SK-N-SH (cell line): ENCODE measurements around the gene IQSEC1. TPM values are rescaled to one million over a fixed set of nuclear protein-coding genes. Genes with fewer than 3 reads are reported as not detected.

Experiments used
- CTCF ChIA-PET: fragments of 300-600, 350-600 bp; formaldehyde crosslinking; extraction: SDS; loops from one replicate; lab custom pipeline; 2021; lab: Yijun Ruan, JAX
- POLR2A ChIA-PET: fragments of 350-600 bp; sonication (Branson Sonifier 250); formaldehyde crosslinking; extraction: SDS; loops from one replicate; lab custom pipeline; 2020; ENCODE audit warnings: antibody characterized with exemption, inconsistent platforms; lab: Yijun Ruan, JAX
- DNase-seq: peaks from one replicate; pipeline ENCODE4 v3.0.0; 2012
- H2AFZ ChIP-seq: fragments of 200-600 bp; sonication (generic); 2 replicates; pipeline ENCODE4 v1.8.1; 2016; ENCODE audit warnings: antibody characterized with exemption, mild to moderate bottlenecking, low read depth
- H3F3A ChIP-seq: fragments of 200-600 bp; sonication (generic); replicated peaks from 2 replicates; pipeline ENCODE3; 2016; ENCODE audit warnings: antibody characterized with exemption, mild to moderate bottlenecking; ENCODE audit not compliant: insufficient read depth
- H3K27ac ChIP-seq, 2 experiments: fragments of 200-500 bp in 1 of 2; fragments of 200-600 bp in 1 of 2; sonication (Bioruptor generic) in 1 of 2; sonication (generic), shearing (Covaris generic) in 1 of 2; 2 replicates each; pipeline versions ENCODE4 v1.5.1 to v1.6.1; 2014 to 2016; ENCODE audit warnings: low read depth in 2 of 2, inconsistent platforms in 1 of 2, low read length in 1 of 2, mild to moderate bottlenecking in 1 of 2, mixed read lengths in 1 of 2
- H3K27me3 ChIP-seq: fragments of 200-600 bp; sonication (generic), shearing (Covaris generic); 2 replicates; pipeline ENCODE4 v1.6.1; 2016; ENCODE audit warnings: mixed run types; ENCODE audit not compliant: insufficient read depth
- H3K36me3 ChIP-seq, 2 experiments: fragments of 200-500 bp in 1 of 2; fragments of 200-600 bp in 1 of 2; sonication (Bioruptor generic) in 1 of 2; sonication (generic) in 1 of 2; replicated peaks in 1 of 2; 2 replicates each; pipeline versions ENCODE3 to v1.5.1; 2014 to 2016; ENCODE audit warnings: low read length in 1 of 2, mild to moderate bottlenecking in 1 of 2; ENCODE audit not compliant: insufficient read depth in 2 of 2, control insufficient read depth in 1 of 2
- H3K4me1 ChIP-seq, 2 experiments: fragments of 200-500 bp in 1 of 2; fragments of 200-600 bp in 1 of 2; sonication (Bioruptor generic) in 1 of 2; sonication (generic), shearing (Covaris generic) in 1 of 2; 2 replicates each; pipeline versions ENCODE4 v1.5.1 to v1.6.1; 2014 to 2016; ENCODE audit warnings: low read depth in 1 of 2, low read length in 1 of 2, mixed run types in 1 of 2; ENCODE audit not compliant: insufficient read depth in 2 of 2, control insufficient read depth in 1 of 2
- H3K4me2 ChIP-seq: fragments of 200-600 bp; sonication (generic), shearing (Covaris generic); 2 replicates; pipeline ENCODE4 v1.6.1; 2017; ENCODE audit warnings: mixed run types
- H3K4me3 ChIP-seq, 2 experiments: fragments of 200-500 bp in 1 of 2; fragments of 200-600 bp in 1 of 2; sonication (Bioruptor generic) in 1 of 2; sonication (generic), shearing (Covaris generic) in 1 of 2; 2 replicates each; pipeline versions ENCODE4 v1.5.1 to v1.8.1; 2014 to 2016; ENCODE audit warnings: low read depth in 2 of 2, inconsistent platforms in 1 of 2, low read length in 1 of 2, mild to moderate bottlenecking in 1 of 2, mixed read lengths in 1 of 2, moderate library complexity in 1 of 2
- H3K79me2 ChIP-seq: fragments of 200-600 bp; sonication (generic); 2 replicates; pipeline ENCODE4 v1.8.1; 2017; ENCODE audit warnings: mild to moderate bottlenecking; ENCODE audit not compliant: insufficient read depth
- H3K9ac ChIP-seq: fragments of 200-600 bp; sonication (generic); 2 replicates; pipeline ENCODE4 v1.6.1; 2017; ENCODE audit warnings: mixed run types
- H3K9me2 ChIP-seq: fragments of 200-600 bp; sonication (generic); 2 replicates; pipeline ENCODE4 v1.6.1; 2017; ENCODE audit warnings: mixed run types
- H3K9me3 ChIP-seq: fragments of 200-600 bp; sonication (generic); 2 replicates; pipeline ENCODE4 v1.6.1; 2017; ENCODE audit warnings: mixed run types, mild to moderate bottlenecking, moderate library complexity
- H4K20me1 ChIP-seq: fragments of 200-600 bp; sonication (generic); 2 replicates; pipeline ENCODE4 v1.6.1; 2017; ENCODE audit warnings: mild to moderate bottlenecking, mixed run types; ENCODE audit not compliant: insufficient read depth
- ELF1 ChIP-seq: IDR thresholded peaks from 2 replicates; pipeline ENCODE4 v1.4.0; 2012
- EP300 ChIP-seq, 2 experiments: IDR thresholded peaks; 2 replicates each; pipeline versions ENCODE4 v1.4.0 to v1.6.1; 2012; ENCODE audit warnings: borderline replicate concordance in 1 of 2, low read depth in 1 of 2, low read length in 1 of 2
- EZH2phosphoT487 ChIP-seq: fragments of 200-600 bp; sonication (generic); IDR thresholded peaks from 2 replicates; pipeline ENCODE4 v1.6.1; 2017; ENCODE audit warnings: low read depth, mixed run types, mild to moderate bottlenecking, antibody characterized with exemption, moderate library complexity, borderline replicate concordance
- FOSL2 ChIP-seq: IDR thresholded peaks from 2 replicates; pipeline ENCODE4 v1.4.0; 2012; ENCODE audit warnings: low read depth, mild to moderate bottlenecking, moderate library complexity, borderline replicate concordance
- FOXJ3 ChIP-seq: sonication (generic); formaldehyde crosslinking; IDR thresholded peaks from 2 replicates; pipeline ENCODE4 v1.5.1; 2020; ENCODE audit warnings: mild to moderate bottlenecking, missing genetic modification reagents
- FOXM1 ChIP-seq: IDR thresholded peaks from 2 replicates; pipeline ENCODE4 v1.4.0; 2012; ENCODE audit warnings: low read depth, mild to moderate bottlenecking
- GATA2 ChIP-seq: sonication (generic); formaldehyde crosslinking; IDR thresholded peaks from 2 replicates; pipeline ENCODE4 v1.5.0; 2020; ENCODE audit warnings: mild to moderate bottlenecking, missing genetic modification reagents
- MXI1 ChIP-seq: IDR thresholded peaks from 2 replicates; pipeline ENCODE4 v1.6.1; 2012; ENCODE audit warnings: mild to moderate bottlenecking, low read depth, low read length, improper control_type of control experiment
- POLR2AphosphoS5 ChIP-seq: IDR thresholded peaks from 2 replicates; pipeline ENCODE4 v1.6.1; 2012; ENCODE audit warnings: low read depth, low read length
- RAD21 ChIP-seq: IDR thresholded peaks from 2 replicates; pipeline ENCODE4 v1.6.1; 2012; ENCODE audit warnings: mild to moderate bottlenecking, low read length
- RCOR1 ChIP-seq: fragments of 150-350 bp; IDR thresholded peaks from 2 replicates; pipeline ENCODE4 v1.6.1; 2017; ENCODE audit warnings: antibody characterized with exemption, low read length
- SMC3 ChIP-seq: IDR thresholded peaks from 2 replicates; pipeline ENCODE4 v1.6.1; 2012; ENCODE audit warnings: low read depth, low read length, improper control_type of control experiment
- TAF1 ChIP-seq: IDR thresholded peaks from 2 replicates; pipeline ENCODE4 v1.6.1; 2012; ENCODE audit warnings: low read depth, mild to moderate bottlenecking, low read length, moderate library complexity, borderline replicate concordance
- TCF12 ChIP-seq: IDR thresholded peaks from 2 replicates; pipeline ENCODE4 v1.4.0; 2012
- USF2 ChIP-seq: fragments of 150-350 bp; IDR thresholded peaks from 2 replicates; pipeline ENCODE4 v1.6.1; 2017; ENCODE audit warnings: antibody characterized with exemption, low read length, low read depth, borderline replicate concordance
- WGBS: methylation state at CpG from one replicate; pipeline ENCODE4 v1.1.6; 2017; ENCODE audit warnings: low lambda C conversion rate; 5-methylcytosine and 5-hydroxymethylcytosine counted together
- polyA plus RNA-seq, 3 experiments: library from polyadenylated mRNA; depleted of rRNA; stranded (reverse); fragments of >200 nt; gene quantifications; 2 replicates each; pipeline ENCODE4 v1.2.3, GENCODE V29; 2012
- TF ChIP-seq, protein P1 (sequence below): IDR thresholded peaks from 2 replicates; pipeline ENCODE4 v1.4.0; 2012; ENCODE audit warnings: low read depth
- TF ChIP-seq, protein P2 (sequence below): fragments of 150-350 bp; IDR thresholded peaks from 2 replicates; pipeline ENCODE4 v1.6.1; 2016; ENCODE audit warnings: mild to moderate bottlenecking, low read depth, low read length
- TF ChIP-seq, protein P3 (sequence below): IDR thresholded peaks from 2 replicates; pipeline ENCODE4 v1.4.0; 2012; ENCODE audit warnings: low read depth, borderline replicate concordance
- TF ChIP-seq, protein P4 (sequence below): IDR thresholded peaks from 2 replicates; pipeline ENCODE4; 2012

Gene IQSEC1
- polyA plus RNA-seq, 1 of the 3 experiments (the other 2 are of a cell fraction), result 6.2 TPM

GRCh38 chr3:12981306-12982275 lies 91.6 kb downstream of the IQSEC1 start:
- CTCF ChIA-PET, result interaction anchor here (0.9 to 3.6 kb wide), 10 partner anchors 12 to 114 kb away, joined by 3 to 32 read pairs (median 4); no protein-coding TSS in a partner anchor
- no peak overlapping the region for H3K4me3 ChIP-seq

More at GRCh38 chr3:12981306-12982275, 91.6 kb downstream of the IQSEC1 start:
- H3K79me2 ChIP-seq, result no peaks in the 10 kb centered on the region
- TF ChIP-seq FOXJ3 (no peak), EZH2phosphoT487 (no peak), SMC3 (no peak), EP300 (IDR thresholded peaks at IDR 0.05; ENCODE audit: borderline replicate concordance in 1 of 2, low read depth in 1 of 2, low read length in 1 of 2) (no peak), POLR2AphosphoS5 (no peak), RAD21 (no peak), TCF12 (no peak), MXI1 (no peak), TAF1 (no peak), FOSL2 (no peak), GATA2 (no peak), USF2 (no peak), ELF1 (no peak), FOXM1 (no peak), RCOR1 (no peak)
- TF ChIP-seq, protein P1, sequence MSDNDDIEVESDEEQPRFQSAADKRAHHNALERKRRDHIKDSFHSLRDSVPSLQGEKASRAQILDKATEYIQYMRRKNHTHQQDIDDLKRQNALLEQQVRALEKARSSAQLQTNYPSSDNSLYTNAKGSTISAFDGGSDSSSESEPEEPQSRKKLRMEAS, result no peak
- TF ChIP-seq, protein P2, sequence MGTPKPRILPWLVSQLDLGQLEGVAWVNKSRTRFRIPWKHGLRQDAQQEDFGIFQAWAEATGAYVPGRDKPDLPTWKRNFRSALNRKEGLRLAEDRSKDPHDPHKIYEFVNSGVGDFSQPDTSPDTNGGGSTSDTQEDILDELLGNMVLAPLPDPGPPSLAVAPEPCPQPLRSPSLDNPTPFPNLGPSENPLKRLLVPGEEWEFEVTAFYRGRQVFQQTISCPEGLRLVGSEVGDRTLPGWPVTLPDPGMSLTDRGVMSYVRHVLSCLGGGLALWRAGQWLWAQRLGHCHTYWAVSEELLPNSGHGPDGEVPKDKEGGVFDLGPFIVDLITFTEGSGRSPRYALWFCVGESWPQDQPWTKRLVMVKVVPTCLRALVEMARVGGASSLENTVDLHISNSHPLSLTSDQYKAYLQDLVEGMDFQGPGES, result no peak
- TF ChIP-seq, protein P3, sequence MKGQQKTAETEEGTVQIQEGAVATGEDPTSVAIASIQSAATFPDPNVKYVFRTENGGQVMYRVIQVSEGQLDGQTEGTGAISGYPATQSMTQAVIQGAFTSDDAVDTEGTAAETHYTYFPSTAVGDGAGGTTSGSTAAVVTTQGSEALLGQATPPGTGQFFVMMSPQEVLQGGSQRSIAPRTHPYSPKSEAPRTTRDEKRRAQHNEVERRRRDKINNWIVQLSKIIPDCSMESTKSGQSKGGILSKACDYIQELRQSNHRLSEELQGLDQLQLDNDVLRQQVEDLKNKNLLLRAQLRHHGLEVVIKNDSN, result no peak
- TF ChIP-seq, protein P4, sequence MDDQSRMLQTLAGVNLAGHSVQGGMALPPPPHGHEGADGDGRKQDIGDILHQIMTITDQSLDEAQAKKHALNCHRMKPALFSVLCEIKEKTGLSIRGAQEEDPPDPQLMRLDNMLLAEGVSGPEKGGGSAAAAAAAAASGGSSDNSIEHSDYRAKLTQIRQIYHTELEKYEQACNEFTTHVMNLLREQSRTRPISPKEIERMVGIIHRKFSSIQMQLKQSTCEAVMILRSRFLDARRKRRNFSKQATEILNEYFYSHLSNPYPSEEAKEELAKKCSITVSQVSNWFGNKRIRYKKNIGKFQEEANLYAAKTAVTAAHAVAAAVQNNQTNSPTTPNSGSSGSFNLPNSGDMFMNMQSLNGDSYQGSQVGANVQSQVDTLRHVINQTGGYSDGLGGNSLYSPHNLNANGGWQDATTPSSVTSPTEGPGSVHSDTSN, result no peak
- H3K4me1 ChIP-seq, result peaks cover 0 to 23% of the 10 kb centered on the region in 2 experiments; a peak in 1 of 4 replicates
- H3K4me2 ChIP-seq, result no peak overlapping the region
- POLR2A ChIA-PET, result no interaction called here
- no peaks in the 10 kb centered on the region for H3F3A ChIP-seq
- H4K20me1 ChIP-seq, result no peaks in the 10 kb centered on the region
- H3K36me3 ChIP-seq, result no peaks in the 10 kb centered on the region
- H2AFZ ChIP-seq, result no peak overlapping the region
- WGBS, result 90% methylated on average over 13 of the region's 13 CpGs
- H3K9ac ChIP-seq, result no peak overlapping the region
- no peak overlapping the region for H3K27ac ChIP-seq
- H3K27me3 ChIP-seq, result no peaks in the 10 kb centered on the region
- H3K9me2 ChIP-seq, result no peaks in the 10 kb centered on the region
- no peak for DNase-seq
- no peaks in the 10 kb centered on the region for H3K9me3 ChIP-seq
